HFF-Myc (cell line): Measurements from ENCODE around the gene RADIL.

Source experiments
- DNase-seq: peaks from one replicate; pipeline ENCODE4 v3.0.0-alpha.2; 2011; ENCODE audit warnings: low read depth; ENCODE audit errors: extremely low read depth
- H3K4me3 ChIP-seq: replicated peaks from 2 replicates; pipeline ENCODE4 v1.5.1; 2011; ENCODE audit warnings: low read depth, mild to moderate bottlenecking, control low read depth, low read length
- TF ChIP-seq, protein P1 (sequence below): IDR thresholded peaks from 2 replicates; pipeline ENCODE4 v1.5.1; 2012; ENCODE audit warnings: mild to moderate bottlenecking, low read depth, low read length, control low read depth; ENCODE audit errors: missing control alignments

Gene RADIL

DNA sequence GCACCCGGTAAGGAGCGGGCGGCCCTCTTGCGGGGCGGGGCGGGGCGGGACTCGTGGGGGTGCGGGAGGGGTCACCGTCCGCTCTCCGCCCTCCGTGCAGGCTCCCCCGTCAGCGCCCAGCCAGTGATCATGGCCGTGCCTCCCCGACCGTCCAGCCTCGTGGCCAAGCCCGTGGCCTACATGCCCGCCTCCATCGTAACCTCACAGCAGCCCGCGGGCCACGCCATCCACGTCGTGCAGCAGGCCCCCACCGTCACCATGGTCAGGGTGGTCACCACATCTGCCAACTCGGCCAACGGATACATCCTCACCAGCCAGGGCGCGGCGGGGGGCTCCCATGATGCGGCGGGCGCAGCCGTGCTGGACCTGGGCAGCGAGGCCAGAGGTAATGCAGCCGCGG is 124.3 kb downstream of the RADIL start:
- TF ChIP-seq, protein P1, sequence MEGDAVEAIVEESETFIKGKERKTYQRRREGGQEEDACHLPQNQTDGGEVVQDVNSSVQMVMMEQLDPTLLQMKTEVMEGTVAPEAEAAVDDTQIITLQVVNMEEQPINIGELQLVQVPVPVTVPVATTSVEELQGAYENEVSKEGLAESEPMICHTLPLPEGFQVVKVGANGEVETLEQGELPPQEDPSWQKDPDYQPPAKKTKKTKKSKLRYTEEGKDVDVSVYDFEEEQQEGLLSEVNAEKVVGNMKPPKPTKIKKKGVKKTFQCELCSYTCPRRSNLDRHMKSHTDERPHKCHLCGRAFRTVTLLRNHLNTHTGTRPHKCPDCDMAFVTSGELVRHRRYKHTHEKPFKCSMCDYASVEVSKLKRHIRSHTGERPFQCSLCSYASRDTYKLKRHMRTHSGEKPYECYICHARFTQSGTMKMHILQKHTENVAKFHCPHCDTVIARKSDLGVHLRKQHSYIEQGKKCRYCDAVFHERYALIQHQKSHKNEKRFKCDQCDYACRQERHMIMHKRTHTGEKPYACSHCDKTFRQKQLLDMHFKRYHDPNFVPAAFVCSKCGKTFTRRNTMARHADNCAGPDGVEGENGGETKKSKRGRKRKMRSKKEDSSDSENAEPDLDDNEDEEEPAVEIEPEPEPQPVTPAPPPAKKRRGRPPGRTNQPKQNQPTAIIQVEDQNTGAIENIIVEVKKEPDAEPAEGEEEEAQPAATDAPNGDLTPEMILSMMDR, result no peak

DNA sequence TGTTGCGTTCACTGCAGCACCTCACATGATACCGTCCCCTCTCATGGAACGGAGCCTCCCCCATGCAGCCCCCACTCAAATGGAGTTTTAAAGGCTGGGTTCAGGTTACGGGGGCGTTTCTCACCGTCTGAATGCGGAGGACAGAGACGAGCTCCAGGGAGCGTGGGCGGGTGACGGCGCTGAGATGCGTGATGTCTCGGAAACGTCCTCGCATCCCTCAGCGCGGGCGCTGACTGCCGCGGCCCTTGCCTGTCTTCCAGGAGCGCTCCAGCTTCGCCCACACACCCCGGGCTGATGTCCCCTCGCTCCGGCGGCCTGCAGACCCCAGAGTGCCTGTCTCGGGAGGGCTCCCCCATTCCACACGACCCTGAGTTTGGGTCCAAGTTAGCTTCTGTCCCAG is 124.7 kb downstream of the RADIL start:
- no peak for DNase-seq
- TF ChIP-seq, protein P1, result no peak
- no peak overlapping the region for H3K4me3 ChIP-seq

More for the DNA sequence above, 124.3 kb downstream of the RADIL start:
- H3K4me3 ChIP-seq, result no peak overlapping the region
- DNase-seq, result no peak

DNA sequence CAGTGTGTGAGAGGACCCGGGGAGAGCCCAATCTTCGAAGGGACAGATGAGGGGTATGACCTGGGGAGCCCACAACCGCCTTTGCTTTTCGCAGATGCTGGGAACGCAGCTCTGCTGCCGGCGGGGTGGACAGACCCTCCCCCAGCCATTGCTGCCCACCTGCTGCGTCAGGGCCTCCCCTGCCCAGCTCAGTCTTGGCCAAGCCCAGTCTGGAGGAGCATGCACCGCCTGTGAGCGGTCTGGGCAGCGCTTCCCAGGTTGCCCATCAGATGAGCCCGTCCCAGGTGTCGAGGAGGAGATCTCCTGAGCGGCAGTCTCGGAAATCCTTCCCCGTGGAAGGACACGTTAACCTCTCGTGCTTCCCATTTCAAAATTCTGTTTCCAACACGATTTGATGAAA is 125.4 kb downstream of the RADIL start:
- H3K4me3 ChIP-seq, result no peak overlapping the region
- DNase-seq, result no peak
- TF ChIP-seq, protein P1, result no peak

DNA sequence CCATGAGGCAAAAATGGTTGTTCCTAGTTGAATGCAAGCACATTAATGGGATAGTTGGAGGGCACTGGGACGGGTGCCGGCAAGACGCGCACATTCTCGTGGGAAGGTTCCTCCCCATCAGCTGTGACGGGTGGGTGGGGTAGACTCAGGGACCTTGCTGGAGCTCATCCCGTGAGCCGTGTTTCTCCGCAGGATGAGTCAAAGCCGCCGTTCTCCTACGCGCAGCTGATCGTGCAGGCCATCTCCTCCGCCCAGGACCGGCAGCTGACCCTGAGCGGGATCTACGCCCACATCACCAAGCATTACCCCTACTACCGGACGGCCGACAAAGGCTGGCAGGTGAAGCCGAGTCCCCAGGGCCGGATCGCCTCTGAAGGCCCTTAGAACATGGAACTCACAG is 128.5 kb downstream of the RADIL start:
- TF ChIP-seq, protein P1, result no peak
- no peak for DNase-seq
- no peak overlapping the region for H3K4me3 ChIP-seq

DNA sequence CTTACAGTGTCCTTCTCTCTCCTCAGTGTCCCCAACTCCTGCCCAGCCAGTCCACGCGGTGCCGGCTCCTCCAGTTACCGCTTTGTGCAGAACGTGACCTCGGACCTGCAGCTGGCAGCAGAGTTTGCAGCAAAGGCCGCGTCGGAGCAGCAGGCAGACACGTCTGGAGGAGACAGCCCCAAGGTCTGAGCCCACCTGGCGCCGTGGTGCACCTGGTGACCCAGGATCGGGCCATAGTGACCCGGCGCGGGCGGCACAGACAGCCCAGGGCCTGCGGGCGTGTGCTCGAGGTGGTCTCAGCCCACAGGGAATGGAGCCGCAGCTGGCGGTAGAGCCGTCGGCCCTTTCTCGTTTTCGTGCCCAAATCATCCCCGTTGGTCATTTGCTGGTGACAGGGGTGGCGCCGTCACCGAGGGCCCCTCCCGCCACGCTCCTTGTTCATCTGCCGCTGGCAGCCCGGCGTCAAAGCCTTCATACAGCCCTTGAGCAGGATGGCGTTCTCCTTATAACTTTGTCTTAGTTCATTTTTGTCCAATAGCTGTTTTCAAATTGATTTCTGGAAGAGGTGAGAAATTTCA is 129.0 kb downstream of the RADIL start:
- DNase-seq, result no peak
- no peak overlapping the region for H3K4me3 ChIP-seq
- TF ChIP-seq, protein P1, result no peak

DNA sequence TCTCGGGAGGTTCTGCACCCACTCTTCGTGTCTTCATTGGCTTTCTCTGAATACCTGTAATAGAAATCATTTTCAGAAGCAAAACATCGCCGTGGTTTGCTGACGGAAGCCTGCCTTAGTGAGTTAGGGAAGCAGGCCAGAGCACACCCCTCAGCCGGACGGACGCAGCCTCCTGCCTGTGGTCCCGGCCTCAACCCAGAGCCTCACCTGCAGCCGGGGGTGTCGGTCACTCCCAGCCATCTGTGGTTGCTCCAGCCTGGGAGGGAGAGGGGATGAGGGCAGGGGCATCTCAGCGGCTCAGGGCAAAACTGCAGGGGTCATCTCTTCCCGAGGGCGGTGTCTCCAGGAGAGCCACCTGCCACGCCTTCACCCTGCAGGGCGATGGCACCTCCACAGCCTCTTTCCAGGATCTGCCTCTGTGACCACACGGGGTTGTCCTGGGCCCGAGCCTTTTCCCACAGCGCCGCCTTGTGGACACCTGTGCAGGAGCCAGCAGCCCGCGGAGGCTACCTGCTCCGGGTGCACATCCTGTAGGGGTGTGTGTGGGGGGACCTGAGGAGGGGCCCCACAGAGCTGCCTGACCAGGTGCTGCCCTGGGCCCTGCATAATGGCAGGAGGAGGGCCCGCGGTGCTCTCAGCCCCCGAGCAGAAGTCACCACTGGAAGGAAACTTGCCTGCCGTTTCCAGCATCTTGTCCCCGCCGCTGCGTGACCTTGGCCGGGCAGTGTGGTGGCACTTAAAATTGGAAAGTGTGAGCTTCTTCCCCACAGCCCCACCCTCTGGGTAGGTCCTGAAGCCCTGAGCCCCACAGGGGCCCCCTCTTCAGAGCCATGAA is 129.7 kb downstream of the RADIL start:
- no peak overlapping the region for H3K4me3 ChIP-seq
- TF ChIP-seq, protein P1, result peak; percentile 85
- no peak for DNase-seq
